GM12892 (cell line): ENCODE data around the gene CHERP.
"Not testable (repeated sequence)": the region's sequence is repeated elsewhere in the genome, so short reads cannot be mapped to it uniquely, and the experiment has no call there.

Source experiments
- DNase-seq: peaks from one replicate; pipeline ENCODE4 v3.0.0; 2011; ENCODE audit not compliant: insufficient read length
- FAIRE-seq: peaks from 2 replicates; lab custom pipeline; 2011; peaks lifted over from hg19 to GRCh38; lab: Jason Lieb, UNC
- POLR2A ChIP-seq: IDR thresholded peaks from 2 replicates; pipeline ENCODE4 v1.6.1; 2011; ENCODE audit warnings: low read depth, low read length, control low read depth
- POLR2AphosphoS5 ChIP-seq: IDR thresholded peaks from 2 replicates; pipeline ENCODE4 v1.6.1; 2011; ENCODE audit warnings: low read depth, low read length, control low read depth
- TAF1 ChIP-seq: IDR thresholded peaks from 2 replicates; pipeline ENCODE4 v1.6.1; 2011; ENCODE audit warnings: low read depth, mild to moderate bottlenecking, control low read depth, low read length, borderline replicate concordance

The CHERP gene

DNA sequence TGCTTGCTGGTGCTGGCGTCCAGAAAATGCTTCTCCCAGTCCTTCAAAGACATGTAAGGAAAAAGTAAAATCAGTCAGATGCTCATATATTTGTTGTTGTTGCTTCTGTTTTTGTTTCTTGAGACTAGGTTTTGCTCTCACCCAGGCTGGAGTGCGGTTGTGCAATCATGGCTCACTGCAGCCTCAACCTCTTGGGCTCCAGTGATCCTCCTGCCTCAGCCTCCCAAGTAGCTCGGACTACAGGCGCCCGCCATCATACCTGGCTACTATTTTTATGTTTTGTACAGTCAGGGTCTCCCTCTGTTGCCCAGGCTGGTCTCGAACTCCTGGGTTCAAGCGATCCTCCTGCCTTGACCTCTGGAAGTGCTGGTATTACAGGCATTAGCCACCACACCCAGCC, 59.5 kb downstream of the CHERP start:
- DNase-seq (no peak), FAIRE-seq (no peak)
- no peak for TF ChIP-seq POLR2AphosphoS5

DNA sequence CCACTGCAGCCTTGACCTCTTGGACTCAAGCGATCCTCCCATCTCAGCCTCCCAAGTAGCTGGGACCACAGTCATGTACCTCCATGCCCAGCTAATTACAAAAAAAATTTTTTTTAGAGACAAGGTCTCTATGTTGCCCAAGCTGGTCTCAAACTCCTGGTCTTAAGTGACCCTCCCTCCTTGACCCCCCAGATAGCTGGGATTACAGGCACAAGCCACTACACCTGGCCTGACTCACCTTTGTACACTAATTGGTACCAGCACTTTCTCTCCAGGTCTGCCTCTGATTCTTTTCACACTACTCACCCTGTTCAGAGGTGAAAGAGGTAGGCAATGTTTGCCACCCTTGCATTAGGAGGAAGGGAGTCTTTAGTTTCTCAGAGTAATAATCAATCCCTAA, 64.9 kb downstream of the CHERP start:
- FAIRE-seq = no peak

DNA sequence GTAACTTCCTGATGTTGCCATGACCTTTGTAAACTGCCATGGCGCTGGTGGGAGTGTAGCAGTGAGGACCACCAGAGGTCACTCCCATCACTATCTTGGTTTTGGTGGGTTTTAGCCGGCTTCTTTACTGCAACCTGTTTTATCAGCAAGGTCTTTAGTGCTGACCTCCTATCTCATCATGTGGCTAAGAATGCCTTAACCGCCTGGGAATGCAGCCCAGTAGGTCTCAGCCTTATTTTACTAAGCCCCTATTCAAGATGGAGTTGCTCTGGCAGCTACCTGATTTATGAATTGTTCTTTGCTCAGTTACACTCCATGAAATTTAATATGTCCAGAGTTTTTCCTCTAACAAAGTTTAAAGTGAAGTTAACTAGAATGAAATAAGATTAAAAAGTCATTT, 65.8 kb downstream of the CHERP start:
- DNase-seq = no peak
- no peak for FAIRE-seq
- TF ChIP-seq TAF1 (no peak), POLR2A (no peak), POLR2AphosphoS5 (no peak)

More for the DNA sequence above, 64.9 kb downstream of the CHERP start:
- DNase-seq = no peak
- no peak for TF ChIP-seq POLR2AphosphoS5

DNA sequence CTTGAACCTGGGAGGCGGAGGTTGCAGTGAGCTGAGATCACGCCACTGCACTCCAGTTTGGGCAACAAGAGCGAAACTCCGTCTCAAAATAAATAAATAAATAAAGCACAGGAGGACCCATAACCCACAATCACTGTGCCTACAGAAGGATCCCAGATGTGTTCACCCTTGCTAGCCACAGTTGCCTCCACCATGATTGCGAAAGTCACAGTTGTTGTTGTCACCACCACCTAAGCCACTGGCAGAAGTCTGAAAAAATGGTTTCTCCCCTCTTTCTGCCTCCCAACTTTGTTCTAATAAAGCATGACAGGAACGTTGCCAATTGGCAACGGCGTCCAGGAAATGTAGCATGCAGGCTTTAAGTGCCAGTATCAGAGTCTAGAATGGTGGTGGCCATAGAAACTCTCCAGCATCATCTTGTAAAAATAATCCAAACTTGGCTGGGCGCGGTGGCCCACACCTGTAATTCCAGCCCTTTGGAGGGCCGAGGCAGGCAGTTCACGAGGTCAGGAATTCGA, 68.3 kb downstream of the CHERP start:
- DNase-seq (no peak), FAIRE-seq (no peak)
- TF ChIP-seq TAF1 (no peak), POLR2A (no peak), POLR2AphosphoS5 (no peak)

DNA sequence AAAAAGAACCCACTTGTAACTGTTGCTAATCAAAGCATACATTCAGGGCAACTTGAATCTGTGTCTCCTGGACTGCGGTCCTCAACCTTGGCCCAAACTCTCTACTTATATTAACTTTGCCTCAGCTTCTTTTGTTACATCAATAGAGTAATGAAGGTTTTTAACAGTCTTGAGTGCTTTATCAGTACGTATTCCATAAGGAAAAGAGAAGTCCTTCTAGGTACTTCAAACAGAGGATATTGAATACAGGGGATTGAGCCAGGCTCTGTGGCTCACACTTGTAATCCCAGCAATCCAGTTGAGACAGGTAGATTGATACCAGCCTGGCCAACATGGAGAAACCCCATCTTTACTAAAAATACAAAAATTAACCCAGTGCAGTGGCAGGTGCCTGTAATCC, 69.2 kb downstream of the CHERP start:
- no peak for TF ChIP-seq TAF1
- no peak for TF ChIP-seq POLR2AphosphoS5
- no peak for TF ChIP-seq POLR2A
- DNase-seq (no peak), FAIRE-seq (no peak)

DNA sequence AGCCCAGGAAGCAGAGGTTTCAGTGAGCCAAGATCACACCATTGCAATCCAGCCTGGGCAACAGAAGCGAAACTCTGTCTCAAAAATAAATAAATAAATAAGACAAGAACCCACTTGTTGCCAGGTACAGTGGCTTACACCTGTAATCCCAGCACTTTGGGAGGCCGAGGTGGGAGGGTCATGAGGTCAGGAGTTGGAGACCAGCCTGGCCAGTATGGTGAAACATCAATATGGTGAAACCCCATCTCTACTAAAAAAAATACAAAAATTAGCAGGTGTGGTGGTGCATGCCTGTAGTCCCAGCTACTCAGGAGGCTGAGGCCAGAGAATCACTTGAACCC, 69.7 kb downstream of the CHERP start:
- FAIRE-seq = not testable (repeated sequence)

DNA sequence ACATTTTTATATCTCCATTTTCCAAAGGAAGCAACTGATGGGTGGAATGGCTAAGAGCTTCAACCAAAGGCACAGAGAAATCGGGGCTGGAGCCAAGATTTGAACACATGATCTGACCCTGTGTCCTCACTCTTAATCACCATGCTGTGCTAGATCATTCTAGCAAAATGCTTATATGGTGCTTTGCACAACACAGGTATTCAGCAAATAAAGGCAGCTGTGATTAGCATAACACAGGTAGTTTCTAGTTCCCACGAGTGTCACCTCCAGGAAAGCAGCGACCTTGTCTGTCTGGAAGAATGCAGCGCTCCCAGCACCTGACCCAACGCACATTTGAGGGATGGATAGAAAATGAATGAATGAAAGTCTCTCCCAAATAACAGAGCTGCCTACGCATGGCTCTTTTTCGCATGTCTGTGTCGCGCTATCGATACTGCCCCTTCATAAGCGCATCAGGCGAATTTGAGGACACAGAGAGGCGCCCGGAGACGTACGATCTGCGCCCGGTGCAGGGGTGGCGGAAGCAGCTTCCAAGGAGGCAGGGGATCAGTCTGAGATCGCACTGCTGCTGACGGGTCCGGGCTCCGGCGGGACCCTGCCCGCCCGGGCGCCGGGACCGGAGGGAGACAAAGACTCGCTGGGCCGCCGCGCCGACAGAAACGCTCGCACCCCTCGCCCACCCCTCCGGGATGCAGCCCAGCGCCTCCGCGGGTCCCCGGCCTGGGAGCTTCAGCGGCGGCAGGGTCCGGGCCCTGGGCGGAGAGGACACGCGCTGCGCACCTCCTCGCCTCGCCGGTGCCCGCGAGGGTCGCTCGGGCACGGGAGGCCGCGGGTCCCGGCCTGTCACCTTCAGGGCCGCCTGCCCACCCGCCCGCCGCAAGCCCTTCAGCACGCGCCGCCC, 71.1 kb downstream of the CHERP start:
- DNase-seq (no peak), FAIRE-seq (no peak)

More for the DNA sequence above, 69.7 kb downstream of the CHERP start:
- not testable (repeated sequence) for DNase-seq

DNA sequence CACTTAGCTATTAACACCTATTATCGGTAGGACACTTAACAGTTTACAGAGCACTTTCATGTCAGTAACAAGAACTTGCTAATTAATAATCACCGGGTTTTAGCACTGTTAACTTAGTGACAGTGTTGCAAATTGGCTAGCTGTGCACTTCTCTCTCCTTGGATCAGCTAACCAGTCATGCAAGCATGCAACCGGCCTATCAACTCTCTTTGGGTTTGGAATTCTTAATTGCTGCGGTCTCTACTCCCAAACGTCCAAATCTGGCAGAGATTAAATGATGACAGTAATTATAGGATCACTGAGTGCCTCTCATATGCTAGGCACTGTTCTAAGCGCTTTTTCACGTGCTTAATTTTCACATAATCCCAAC, 71.7 kb downstream of the CHERP start:
- no peak for TF ChIP-seq POLR2AphosphoS5
- TF ChIP-seq TAF1 = no peak
- no peak for TF ChIP-seq POLR2A
- FAIRE-seq = no peak
- no peak for DNase-seq

More for the DNA sequence above, 71.1 kb downstream of the CHERP start:
- TF ChIP-seq POLR2AphosphoS5 = no peak
- no peak for TF ChIP-seq TAF1
- no peak; the same call in 1 of the 2 replicates for TF ChIP-seq POLR2A
